Activated CD8-positive, alpha-beta memory T cell treated with anti-CD3 and anti-CD28 coated beads for 36 hours (primary cell): ENCODE results near the gene PLCXD1. TPM values are rescaled to one million over a fixed set of nuclear protein-coding genes. Genes with fewer than 3 reads are reported as not detected.
"Not testable (repeated sequence)": the region's sequence is repeated elsewhere in the genome, so short reads cannot be mapped to it uniquely, and the experiment has no call there.

Experiments used
- CTCF ChIA-PET: fragments of 350-600 bp; sonication (Branson Sonifier 250); formaldehyde crosslinking; loops from one replicate; lab custom pipeline; 2021; ENCODE audit warnings: antibody characterized with exemption; lab: Charles Lee
- POLR2A ChIA-PET: fragments of 350-600 bp; sonication (Branson Sonifier 250); formaldehyde crosslinking; loops from one replicate; lab custom pipeline; 2021; ENCODE audit warnings: antibody characterized with exemption; lab: Charles Lee
- total RNA-seq, 2 experiments: library from RNA; stranded (reverse); gene quantifications; one replicate each; pipeline ENCODE4 v1.2.3, GENCODE V29; 2021

Gene PLCXD1
- total RNA-seq, 2 experiments from 2014 or later: 31.2 to 36.4 TPM

GRCh38 chrX:261167-261918 lies 19.8 kb upstream of the PLCXD1 start:
- ChIA-PET POLR2A (no interaction called here), CTCF (no interaction called here)

DNA sequence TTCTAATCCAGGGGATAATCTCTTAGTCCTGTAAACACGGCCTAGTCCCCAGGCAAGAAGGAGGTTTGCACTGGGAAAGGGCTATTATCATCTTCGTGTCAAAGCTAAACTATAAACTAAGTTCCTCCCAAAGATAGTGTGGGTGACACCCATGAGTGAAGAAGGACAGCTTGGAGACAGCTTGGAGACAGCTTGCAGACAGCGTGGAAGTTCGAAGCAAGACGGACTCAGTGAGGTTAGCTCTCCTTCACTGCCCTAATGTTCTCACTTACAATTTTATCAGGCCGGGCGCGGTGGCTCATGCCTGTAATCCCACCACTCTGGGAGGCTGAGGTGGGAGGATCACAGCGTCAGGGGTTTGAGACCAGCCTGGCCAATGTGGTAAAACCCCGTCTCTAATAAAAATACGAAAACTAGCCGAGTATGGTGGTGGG lies 19.2 kb upstream of the PLCXD1 start:
- POLR2A ChIA-PET: no interaction called here
- CTCF ChIA-PET: no interaction called here

GRCh38 chrX:262381-262909 lies 18.7 kb upstream of the PLCXD1 start:
- POLR2A ChIA-PET: no interaction called here
- CTCF ChIA-PET: no interaction called here

DNA sequence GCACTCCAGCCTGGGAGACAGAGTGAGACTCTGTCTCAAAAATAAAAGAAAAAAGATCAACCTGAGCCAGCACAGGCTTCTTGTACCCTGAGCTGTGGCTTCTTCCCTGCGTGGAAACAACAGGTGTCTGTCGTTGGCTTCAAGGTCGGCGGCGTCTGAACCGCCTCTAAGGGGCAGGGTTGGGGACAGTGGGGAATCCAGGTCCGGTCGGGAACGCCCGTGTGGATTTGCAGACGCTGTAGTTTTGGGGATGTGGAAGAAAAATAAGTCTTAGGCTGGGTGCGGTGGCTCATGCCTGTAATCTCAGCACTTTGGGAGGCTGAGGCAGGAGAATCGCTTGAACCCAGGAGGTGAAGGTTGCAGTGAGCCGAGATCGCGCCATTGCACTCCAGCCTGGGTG lies 17.2 kb upstream of the PLCXD1 start:
- CTCF ChIA-PET, POLR2A ChIA-PET: not testable (repeated sequence)

- ChIA-PET POLR2A (no interaction called here), CTCF (no interaction called here)
Measured at GRCh38 chrX:264634-265455, 16.3 kb upstream of the PLCXD1 start.

GRCh38 chrX:265502-265901 lies 15.7 kb upstream of the PLCXD1 start:
- ChIA-PET CTCF (no interaction called here), POLR2A (no interaction called here)

GRCh38 chrX:267771-268261 lies 13.4 kb upstream of the PLCXD1 start:
- ChIA-PET POLR2A (no interaction called here), CTCF (no interaction called here)

DNA sequence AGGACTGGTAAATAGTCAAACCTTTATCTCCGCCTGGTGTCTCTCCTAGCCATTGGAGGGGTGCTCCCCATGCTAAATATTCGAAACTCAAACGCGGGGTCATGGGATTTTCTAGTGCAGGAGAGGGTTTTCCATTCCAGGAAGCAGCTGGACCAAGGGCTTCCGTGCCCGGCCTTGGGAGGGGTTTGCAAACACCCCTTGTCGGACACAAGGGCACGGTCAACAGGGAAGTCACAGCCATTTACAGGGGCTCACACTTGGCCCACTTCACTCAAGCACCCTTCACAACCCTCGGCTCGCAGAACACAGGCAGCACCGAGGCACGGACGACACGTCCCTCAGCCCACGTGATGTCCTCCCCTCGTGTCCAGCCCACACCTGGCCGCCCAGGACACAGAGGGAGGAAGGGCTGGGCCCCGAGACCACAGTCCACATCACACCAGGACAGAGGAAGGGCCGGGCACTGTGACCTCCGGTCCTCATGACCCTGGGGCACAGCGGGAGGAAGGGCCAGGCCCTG lies 10.3 kb upstream of the PLCXD1 start:
- ChIA-PET CTCF (no interaction called here), POLR2A (no interaction called here)

GRCh38 chrX:274904-275475 lies 6.2 kb upstream of the PLCXD1 start:
- ChIA-PET CTCF (no interaction called here), POLR2A (no interaction called here)

- ChIA-PET POLR2A (no interaction called here), CTCF (no interaction called here)
Measured at GRCh38 chrX:275476-275966, 5.7 kb upstream of the PLCXD1 start.

GRCh38 chrX:275967-276580 lies 5.1 kb upstream of the PLCXD1 start:
- ChIA-PET CTCF (no interaction called here), POLR2A (no interaction called here)

DNA sequence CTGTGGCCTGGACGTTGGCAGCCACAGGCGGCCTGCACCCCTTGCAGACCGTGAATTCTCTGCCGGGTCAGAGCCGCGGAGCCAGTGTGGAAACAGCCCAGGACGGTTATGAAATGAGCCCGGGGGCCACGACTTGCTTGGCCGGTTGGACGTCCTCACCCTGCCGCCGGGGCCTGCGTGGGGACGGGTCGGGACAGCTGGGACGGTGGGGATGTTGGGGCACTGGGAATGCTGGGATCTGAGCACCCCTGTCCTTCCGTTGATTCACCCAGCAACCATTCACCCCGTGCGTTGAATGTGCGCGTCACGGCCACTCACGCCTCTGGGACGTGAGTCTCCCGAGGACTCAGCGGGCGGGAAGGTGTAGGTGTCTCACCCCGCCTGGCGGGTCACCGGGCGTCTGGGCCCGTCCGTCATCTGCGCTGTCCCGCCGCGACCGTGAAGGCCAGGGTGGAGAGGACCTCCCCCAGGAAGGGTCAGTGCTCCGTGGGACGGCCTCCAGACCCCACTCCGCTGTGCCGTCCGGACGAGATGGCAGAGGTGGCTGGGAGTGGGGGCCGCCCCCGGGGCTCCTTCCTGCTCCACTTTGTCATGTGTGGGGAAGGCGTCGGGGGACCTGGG lies 4.5 kb upstream of the PLCXD1 start:
- POLR2A ChIA-PET: no interaction called here
- CTCF ChIA-PET: no interaction called here

- POLR2A ChIA-PET, CTCF ChIA-PET: not testable (repeated sequence)
Measured at GRCh38 chrX:279757-280604, 1.2 kb upstream of the PLCXD1 start.

- CTCF ChIA-PET, POLR2A ChIA-PET: not testable (repeated sequence)
Measured at GRCh38 chrX:280722-281121, 459 bp upstream of the PLCXD1 start.

DNA sequence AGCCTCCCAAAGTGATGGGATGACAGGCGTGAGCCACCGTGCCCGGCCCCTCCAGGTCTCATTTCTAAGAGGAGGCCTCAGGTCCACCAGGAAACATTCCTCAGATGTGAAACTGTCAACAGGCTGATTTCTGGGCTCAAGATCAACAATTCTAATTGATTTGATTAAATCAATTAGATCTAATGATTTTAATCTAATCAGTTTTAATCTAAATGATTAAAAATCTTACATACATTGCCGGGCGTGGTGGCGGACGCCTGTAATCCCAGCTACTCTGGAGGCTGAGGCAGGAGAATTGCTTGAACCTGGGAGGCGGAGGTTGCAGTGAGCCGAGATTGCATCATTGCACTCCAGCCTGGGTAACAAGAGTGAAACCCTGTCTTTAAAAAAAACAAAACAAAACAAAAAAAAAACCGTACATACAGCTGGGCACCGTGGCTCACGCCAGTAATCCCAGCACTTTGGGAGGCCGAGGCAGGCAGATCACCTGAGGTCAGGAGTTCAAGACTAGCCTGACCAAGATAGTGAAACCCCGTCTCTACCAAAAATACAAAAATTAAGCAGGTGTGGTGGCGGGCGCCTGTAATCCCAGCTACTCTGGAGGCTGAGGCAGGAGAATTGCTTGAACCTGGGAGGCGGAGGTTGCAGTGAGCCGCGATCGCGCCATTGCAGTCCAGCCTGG lies 960 bp downstream of the PLCXD1 start:
- CTCF ChIA-PET, POLR2A ChIA-PET: not testable (repeated sequence)

DNA sequence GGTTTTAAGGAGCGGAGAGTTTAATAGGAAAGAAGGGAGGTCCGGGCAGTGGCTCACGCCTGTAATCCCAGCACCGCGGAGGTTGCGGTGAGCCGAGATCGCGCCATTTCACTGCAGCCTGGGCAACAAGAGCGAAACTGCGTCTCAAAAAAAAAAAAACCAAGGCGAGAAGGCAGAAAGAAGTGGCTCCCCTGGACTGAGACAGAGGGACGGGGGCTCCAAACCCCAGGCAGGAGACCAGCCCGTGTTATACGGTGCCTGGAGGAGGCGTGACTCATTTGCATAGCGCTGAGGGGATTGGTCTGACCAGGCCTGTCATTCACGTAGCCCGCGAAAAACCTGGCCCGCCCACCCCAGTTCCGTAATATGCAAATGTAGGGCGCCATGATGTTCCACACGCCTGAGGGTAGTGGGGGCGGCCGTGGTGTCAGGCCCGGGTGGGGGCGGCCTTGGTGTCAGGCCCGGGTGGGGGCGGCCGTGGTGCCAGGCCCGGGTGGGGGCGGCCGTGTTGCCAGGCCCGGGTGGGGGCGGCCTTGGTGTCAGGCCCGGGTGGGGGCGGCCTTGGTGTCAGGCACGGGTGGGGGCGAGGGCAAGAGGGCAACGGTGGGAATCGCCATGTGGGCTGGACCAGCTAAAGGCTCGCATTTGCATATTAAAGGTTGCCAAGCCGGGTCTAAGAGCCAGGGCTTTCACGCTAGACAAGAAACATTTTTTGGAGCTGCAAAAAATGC lies 2.1 kb downstream of the PLCXD1 start:
- POLR2A ChIA-PET: no interaction called here
- CTCF ChIA-PET: no interaction called here
